Smooth muscle cell (in vitro differentiated cells): Measurements from ENCODE around the gene CYP4F2. TPM values are rescaled to one million over a fixed set of nuclear protein-coding genes. Genes with fewer than 3 reads are reported as not detected.
"Not testable (repeated sequence)": the region's sequence is repeated elsewhere in the genome, so short reads cannot be mapped to it uniquely, and the experiment has no call there.

Experiments used
- DNase-seq: peaks from one replicate; lab custom pipeline; 2025; ENCODE audit not compliant: unreplicated experiment; lab: John Stamatoyannopoulos, UW
- H2AFZ ChIP-seq: fragments of 200-600 bp; sonication (generic); 2 replicates; pipeline ENCODE4 v1.6.0; 2016; ENCODE audit warnings: antibody characterized with exemption, low read depth, mild to moderate bottlenecking
- H3F3A ChIP-seq: fragments of 200-600 bp; sonication (generic); 2 replicates; pipeline ENCODE4 v1.6.0; 2017; ENCODE audit warnings: antibody characterized with exemption, low read depth
- H3K27ac ChIP-seq: fragments of 200-600 bp; sonication (generic); 2 replicates; pipeline ENCODE4 v1.5.1; 2016; ENCODE audit warnings: low read depth, mild to moderate bottlenecking
- H3K27me3 ChIP-seq: fragments of 200-600 bp; sonication (generic); 2 replicates; pipeline ENCODE4 v1.6.1; 2016; ENCODE audit warnings: low read depth, mild to moderate bottlenecking
- H3K36me3 ChIP-seq: fragments of 200-600 bp; sonication (generic); 2 replicates; pipeline ENCODE4 v1.5.1; 2016; ENCODE audit warnings: low read depth
- H3K4me1 ChIP-seq: fragments of 200-600 bp; sonication (generic); 2 replicates; pipeline ENCODE4 v1.5.1; 2016; ENCODE audit warnings: low read depth
- H3K4me2 ChIP-seq: fragments of 200-600 bp; sonication (generic); 2 replicates; pipeline ENCODE4 v1.6.0; 2016; ENCODE audit warnings: mild to moderate bottlenecking
- H3K4me3 ChIP-seq: fragments of 200-600 bp; sonication (generic); 2 replicates; pipeline ENCODE4 v1.5.1; 2016; ENCODE audit warnings: mild to moderate bottlenecking
- H3K79me2 ChIP-seq: fragments of 200-600 bp; sonication (generic); 2 replicates; pipeline ENCODE4 v1.6.0; 2016; ENCODE audit warnings: low read depth, mild to moderate bottlenecking
- H3K9ac ChIP-seq: fragments of 200-600 bp; sonication (generic); 2 replicates; pipeline ENCODE4 v1.6.0; 2016; ENCODE audit warnings: low read depth
- H3K9me3 ChIP-seq: fragments of 200-600 bp; sonication (generic); replicated peaks from 2 replicates; pipeline ENCODE4 v1.5.1; 2016; ENCODE audit warnings: low read depth
- H4K20me1 ChIP-seq: fragments of 200-600 bp; sonication (generic); 2 replicates; pipeline ENCODE4 v1.6.0; 2016; ENCODE audit warnings: low read depth
- CTCF ChIP-seq: fragments of 200-600 bp; sonication (generic); IDR thresholded peaks from 2 replicates; pipeline ENCODE4 v1.5.1; 2017; ENCODE audit warnings: borderline replicate concordance, mild to moderate bottlenecking, antibody characterized with exemption; ENCODE audit not compliant: insufficient read depth, poor library complexity, severe bottlenecking
- WGBS: methylation state at CpG from one replicate; pipeline ENCODE4 v1.1.7; 2016; ENCODE audit warnings: low lambda C conversion rate; 5-methylcytosine and 5-hydroxymethylcytosine counted together
- polyA plus RNA-seq: library from polyadenylated mRNA; unstranded; fragments of >200 nt; fragmentation: Nextera tagmentation; extraction: Ambion mirVana; gene quantifications from 2 replicates; pipeline ENCODE4 v1.2.1, GENCODE V29; 2016
- total RNA-seq: library from RNA; depleted of rRNA; stranded (reverse); fragments of >200 nt; gene quantifications from 2 replicates; pipeline ENCODE4 v1.2.3, GENCODE V29; 2014

The CYP4F2 gene
- total and polyA plus RNA-seq, 2 experiments from 2014 or later = not detected

- H2AFZ ChIP-seq = no peak overlapping the region
- no peaks in the 10 kb centered on the region for H3F3A ChIP-seq
- no peaks in the 10 kb centered on the region for H3K27me3 ChIP-seq
- no peak overlapping the region for H3K4me3 ChIP-seq
- no peaks in the 10 kb centered on the region for H3K4me1 ChIP-seq
- TF ChIP-seq CTCF = no peak
- no peaks in the 10 kb centered on the region for H3K36me3 ChIP-seq
- H4K20me1 ChIP-seq = no peaks in the 10 kb centered on the region
- H3K9ac ChIP-seq = no peak overlapping the region
- no peak for DNase-seq
- no peak overlapping the region for H3K4me2 ChIP-seq
- H3K79me2 ChIP-seq = no peaks in the 10 kb centered on the region
- peaks cover 4% of the 10 kb centered on the region for H3K9me3 ChIP-seq
- H3K27ac ChIP-seq = no peak overlapping the region
- 90% methylated on average over 45 of the region's 65 CpGs for WGBS
Observed at GRCh38 chr19:15836330-15837220, 61.3 kb downstream of the CYP4F2 start.

GRCh38 chr19:15835565-15836329, 62.1 kb downstream of the CYP4F2 start:
- not testable (repeated sequence) for H3K9ac ChIP-seq, H2AFZ ChIP-seq

GRCh38 chr19:15834232-15834631, 63.6 kb downstream of the CYP4F2 start:
- H2AFZ ChIP-seq, H3K9ac ChIP-seq, H3K9me3 ChIP-seq, H4K20me1 ChIP-seq, H3K4me1 ChIP-seq, H3K27ac ChIP-seq, DNase-seq, H3K4me2 ChIP-seq, H3K36me3 ChIP-seq, H3K27me3 ChIP-seq, H3K79me2 ChIP-seq, H3K4me3 ChIP-seq, H3F3A ChIP-seq: not testable (repeated sequence)
- 76% methylated on average over 3 of the region's 3 CpGs for WGBS

More at GRCh38 chr19:15835565-15836329, 62.1 kb downstream of the CYP4F2 start:
- H3K79me2 ChIP-seq, H3K4me3 ChIP-seq, H3K27me3 ChIP-seq, H3K27ac ChIP-seq, DNase-seq, H3K4me2 ChIP-seq, H3K4me1 ChIP-seq, H4K20me1 ChIP-seq, H3K9me3 ChIP-seq, H3K36me3 ChIP-seq, H3F3A ChIP-seq: not testable (repeated sequence)
- 81% methylated on average over 11 of the region's 11 CpGs for WGBS

GRCh38 chr19:15831626-15832025, 66.2 kb downstream of the CYP4F2 start:
- Histone ChIP-seq H3K79me2 (no peaks in the 10 kb centered on the region), H3K9ac (no peak overlapping the region), H3K36me3 (no peaks in the 10 kb centered on the region), H3K9me3 (no peaks in the 10 kb centered on the region), H3K4me1 (no peaks in the 10 kb centered on the region), H4K20me1 (no peaks in the 10 kb centered on the region), H3K27me3 (no peaks in the 10 kb centered on the region), H3F3A (no peaks in the 10 kb centered on the region), H3K27ac (no peak overlapping the region), H3K4me3 (no peak overlapping the region), H2AFZ (no peak overlapping the region), H3K4me2 (no peak overlapping the region)
- TF ChIP-seq CTCF = no peak
- DNase-seq = no peak
- WGBS = 75% methylated on average over 5 of the region's 5 CpGs
